NCI-H82 (cell line): Measurements from ENCODE around the gene GMIP.
A peak's percentile ranks its signal among the peaks of the same experiment; 100 is the strongest.

Source experiments
- DNase-seq: peaks from one replicate; lab custom pipeline; 2025; lab: John Stamatoyannopoulos, UW

GMIP gene

DNA sequence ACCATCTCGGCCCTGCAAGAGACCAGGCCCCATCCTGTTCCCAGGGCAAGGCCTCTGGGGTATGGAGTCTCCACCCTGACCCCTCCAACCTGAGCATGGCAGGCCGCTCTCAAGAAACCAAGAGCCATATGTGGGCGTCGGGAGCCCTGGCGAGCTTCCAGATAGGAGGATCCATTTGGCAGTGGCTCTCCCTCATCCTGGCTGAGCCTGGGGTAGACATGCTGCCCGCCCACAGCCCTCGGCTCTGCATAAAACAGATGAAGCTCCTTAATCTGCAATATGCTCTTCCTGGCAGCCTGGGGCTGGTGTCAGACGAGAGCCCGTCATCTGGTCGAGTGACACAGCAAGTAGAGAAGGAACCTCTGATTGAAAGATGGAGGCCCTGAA, 13.9 kb upstream of the GMIP start:
- peak; percentile 97 for DNase-seq

DNA sequence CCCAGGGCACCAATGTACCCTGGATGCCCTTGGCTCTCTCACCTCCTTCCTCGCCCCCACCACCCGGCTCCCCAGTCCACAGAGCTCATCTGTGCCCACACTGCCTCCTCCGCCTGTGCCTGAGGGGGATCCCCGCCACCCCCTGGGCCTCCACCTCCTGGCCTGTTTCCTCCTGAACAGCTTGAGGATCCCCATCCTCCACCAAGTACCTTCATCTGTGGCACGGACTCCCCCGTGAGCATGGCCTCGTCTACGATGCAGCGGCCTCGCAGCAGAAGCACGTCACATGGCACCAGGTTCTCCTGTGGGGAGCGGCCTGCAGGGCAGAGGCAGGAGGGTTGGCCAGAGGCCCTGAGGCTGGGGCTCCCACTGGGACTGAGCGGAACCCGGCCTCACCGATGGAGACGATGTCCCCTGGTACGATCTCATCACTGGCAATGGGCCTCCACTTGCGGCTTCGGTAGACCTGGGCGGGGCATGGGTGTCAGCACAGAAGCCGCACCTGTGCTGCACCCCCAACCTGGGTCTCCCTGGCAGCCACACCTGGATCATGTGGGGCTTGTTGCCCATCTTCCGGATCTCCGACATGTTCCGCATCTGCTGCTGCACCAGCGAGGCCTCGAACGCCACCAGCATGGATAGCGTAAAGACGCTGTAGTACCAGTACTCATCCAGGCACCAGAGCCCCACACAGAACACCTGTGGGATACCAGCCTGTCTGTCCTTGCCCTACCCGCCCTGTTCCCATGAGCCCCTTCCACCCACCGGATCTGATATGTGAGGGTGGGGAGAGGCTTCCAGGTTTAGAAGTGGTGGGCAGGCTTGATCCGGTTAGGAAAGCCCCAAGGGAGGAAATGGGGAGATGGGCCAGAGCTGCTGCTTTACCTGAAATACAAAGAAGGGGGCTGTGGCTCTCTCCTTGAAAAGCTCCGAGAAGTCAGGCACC, 13.3 kb upstream of the GMIP start:
- DNase-seq: peak; percentile 86

DNA sequence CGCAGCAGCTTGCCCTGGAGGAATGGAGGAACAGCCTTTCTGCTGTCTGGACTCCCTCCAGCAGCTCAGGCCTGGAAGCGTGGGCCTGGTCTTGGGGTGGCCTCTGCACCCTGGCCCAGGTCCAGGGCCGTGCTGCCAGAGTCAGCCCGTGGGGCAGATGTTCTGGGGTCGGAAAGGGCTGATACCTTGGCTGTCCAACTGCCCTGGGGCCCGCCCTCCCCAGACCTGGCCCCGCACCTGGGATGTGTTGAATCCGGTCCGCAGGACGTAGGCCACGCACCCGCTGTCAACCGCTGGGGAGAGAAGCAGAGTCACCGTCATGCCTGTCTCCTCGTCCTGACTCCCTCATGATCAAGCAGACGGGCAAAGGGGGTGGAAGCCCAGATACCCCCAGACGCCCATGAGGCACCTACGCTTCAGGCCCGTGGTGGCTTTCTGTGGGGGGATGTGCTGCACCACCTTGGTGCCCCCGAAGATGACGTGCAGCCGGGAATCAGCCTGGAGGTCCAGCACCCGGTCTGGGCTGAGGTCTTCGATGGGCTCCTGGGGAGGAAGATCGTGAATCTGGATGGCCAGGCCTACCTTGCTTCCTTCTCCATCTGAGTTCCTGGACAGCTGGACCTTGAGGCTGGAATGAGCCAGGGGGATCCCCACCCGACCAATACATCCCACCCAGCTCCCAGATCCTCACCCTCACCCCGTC, 12.3 kb upstream of the GMIP start:
- no peak for DNase-seq

DNA sequence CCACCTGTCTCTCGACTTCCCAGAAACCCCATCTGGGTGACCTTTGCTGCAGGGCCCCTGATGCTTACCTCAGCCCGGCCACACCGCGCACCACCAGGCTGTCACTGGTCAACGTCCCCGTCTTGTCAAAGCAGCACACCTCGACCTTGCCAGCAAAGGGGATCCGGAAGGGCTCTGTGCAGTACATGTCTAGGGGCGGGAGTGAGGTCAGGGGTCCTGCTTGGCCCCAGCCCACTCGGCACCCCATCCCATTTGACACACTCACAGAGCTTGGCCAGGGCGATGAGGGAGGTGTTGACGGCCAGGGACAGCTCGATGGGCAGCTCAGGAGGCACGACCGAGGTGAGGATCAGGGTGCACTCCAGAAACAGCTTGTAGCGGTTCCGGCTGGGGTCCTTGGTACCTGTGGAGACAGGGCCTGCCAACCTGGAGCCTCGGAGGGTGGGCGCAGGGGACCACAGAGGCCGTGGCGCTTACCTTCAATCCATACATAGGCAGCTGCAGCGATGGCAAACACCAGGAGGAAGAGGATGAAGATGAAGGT, 11.7 kb upstream of the GMIP start:
- no peak for DNase-seq

DNA sequence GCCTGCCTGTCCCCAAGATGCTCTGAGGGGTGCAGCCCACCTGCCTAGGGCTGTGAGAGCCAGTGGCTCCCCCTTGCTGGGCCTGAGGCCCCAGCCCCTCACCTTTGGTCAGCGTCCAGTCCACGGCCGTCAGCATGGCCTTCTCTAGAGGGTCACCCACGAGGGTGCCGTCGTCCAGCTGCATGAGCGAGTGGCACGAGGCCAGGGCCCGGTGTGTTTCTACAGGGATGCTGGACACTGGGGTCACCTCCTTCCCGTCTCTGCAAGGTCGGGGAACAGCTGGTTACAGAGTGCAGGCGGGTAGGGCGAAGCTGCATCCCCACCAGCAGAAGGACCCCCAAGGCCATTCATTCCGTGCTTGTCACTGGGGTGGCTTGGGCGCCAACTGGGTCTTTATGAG, 11.0 kb upstream of the GMIP start:
- no peak for DNase-seq

DNA sequence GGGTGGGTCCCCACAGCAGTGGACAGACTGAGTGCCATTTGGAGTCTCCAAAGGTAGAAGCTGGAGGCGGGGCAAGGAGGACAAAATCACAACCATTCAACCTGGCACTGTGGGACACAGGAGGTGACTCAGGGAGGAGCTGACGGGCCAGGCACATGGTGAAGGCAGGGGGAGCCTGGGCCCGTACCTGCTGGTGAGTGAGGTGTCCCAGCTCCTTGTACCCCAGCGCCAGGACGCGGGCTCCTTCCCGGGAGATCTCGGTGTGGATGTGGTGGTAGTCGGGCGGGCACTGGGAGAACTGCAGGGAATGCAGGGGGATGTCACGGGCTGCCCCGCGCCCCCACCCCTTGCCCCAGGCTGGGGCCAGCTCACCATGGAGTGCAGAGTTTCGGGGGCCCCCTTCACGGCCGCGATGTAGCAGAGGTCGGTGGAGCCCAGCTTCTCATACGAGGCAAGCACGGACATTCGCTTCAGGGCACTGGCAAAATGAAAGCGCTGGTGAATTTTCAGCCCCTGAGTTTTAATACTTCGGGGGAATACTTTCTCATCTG, 10.2 kb upstream of the GMIP start:
- no peak for DNase-seq

DNA sequence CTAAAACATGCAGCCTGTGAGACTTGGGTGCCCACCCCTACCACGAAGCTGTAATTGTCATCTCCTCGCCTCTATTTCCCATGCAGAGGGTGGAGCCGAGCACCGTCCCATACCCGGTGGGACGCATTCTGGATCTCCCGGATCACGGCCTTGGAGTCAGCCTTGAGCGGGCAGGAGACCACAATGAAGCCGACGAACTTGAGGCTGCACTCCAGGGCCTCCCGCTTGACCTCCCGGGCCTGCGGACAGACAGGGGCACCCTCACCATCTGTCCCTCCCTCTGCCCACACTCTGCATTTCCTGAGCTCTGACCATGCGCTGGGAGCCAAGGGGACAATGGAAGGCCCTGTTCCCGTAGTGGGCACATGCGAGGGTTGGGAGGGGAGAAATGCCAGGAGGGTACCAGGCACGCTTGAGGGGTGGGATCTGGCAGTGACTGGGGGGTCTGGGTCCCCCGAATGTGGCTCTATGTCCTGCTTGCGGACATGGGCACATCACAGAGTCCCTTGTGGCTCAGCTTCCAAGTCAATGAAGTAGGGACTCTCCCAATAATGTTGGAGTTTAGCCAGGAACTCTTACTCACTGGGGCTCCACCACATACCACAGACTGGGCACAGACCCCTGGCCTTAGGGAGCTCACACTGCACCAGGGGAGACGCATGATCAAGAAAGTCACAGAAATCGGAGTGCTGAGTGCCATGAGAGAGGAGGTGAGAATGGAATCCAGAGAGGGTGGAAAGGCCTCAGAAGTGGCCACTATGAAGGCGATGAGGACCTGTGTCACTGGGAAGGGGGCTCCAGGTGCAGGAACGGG, 9.2 kb upstream of the GMIP start:
- no peak for DNase-seq

DNA sequence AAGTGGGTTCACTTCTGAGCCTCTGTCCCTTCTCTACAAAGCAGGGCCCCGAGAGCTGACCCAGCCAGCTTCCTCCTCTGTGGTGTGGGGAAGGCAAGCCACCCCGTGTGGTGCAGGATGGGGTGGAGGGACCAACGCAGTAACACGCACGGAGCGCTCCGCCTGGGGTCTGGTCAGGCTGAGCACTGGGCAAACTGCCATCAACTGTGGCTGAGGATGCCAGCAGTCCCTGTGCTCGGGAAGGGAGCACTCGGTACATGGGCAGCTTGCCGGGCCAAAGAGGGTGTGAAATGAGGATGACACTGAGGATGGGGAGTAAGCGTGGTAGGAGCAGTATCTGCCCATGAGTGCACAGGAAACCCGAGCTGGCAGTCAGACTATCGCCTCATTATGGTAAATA, 7.6 kb upstream of the GMIP start:
- DNase-seq: no peak

DNA sequence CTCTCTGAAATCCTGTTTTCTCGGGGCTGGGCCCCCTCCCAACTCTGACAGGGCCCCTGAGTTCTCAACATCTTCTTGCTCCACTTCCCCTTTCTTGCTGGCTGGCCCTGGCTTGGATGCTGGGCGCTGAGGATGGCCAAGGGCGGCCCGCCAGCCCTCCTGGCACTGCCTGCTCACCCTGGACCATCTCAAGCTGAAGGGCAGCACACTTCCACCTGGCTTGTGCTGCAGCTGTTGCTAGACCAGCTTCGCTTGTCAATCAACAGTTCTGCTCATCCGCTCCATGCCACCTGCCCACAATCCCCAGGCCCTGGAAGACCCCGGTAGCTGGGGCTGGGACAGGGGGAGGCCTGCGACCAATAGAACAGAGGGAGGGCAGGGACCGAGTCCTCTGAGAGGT, 6.9 kb upstream of the GMIP start:
- no peak for DNase-seq

DNA sequence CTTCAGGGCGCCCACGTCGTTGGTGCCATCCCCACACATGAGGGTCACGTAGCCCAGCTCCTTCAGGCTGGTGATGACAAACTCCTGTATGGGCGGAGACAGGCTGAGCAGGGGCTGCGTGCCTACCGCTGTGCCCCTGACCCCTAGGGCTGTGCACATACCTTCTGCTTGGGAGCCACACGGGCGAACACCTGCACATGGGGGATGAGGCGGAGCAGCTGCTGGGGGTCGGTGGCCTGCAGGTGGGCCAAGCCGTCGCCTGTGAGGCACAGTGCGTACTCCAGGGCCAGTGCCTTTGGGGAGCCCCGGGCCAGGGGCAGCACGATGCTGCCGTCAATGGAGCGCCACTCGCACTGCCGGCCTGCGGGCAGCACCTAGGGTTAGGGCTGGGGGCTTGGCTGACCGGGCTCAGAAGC, 6.1 kb upstream of the GMIP start:
- DNase-seq: no peak

DNA sequence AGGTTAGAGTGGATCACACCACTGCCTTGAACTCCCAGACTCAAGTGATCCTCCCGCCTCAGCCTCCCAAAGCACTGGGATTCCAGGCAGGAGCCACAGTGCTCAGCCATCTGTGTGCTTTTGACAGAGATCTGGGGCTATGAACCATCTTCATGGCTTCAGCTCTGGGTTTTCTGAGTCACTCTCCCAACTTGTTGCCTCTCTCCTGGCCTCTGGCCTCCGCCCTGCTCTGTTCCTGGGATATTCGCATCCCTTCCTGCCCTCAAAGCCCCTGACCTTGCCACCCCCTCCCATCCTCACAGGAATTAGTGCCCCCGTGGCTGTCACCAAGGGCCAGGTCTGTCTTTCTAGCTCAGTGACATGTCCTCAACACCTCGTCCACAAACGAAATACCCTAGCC, 5.7 kb upstream of the GMIP start:
- no peak for DNase-seq

DNA sequence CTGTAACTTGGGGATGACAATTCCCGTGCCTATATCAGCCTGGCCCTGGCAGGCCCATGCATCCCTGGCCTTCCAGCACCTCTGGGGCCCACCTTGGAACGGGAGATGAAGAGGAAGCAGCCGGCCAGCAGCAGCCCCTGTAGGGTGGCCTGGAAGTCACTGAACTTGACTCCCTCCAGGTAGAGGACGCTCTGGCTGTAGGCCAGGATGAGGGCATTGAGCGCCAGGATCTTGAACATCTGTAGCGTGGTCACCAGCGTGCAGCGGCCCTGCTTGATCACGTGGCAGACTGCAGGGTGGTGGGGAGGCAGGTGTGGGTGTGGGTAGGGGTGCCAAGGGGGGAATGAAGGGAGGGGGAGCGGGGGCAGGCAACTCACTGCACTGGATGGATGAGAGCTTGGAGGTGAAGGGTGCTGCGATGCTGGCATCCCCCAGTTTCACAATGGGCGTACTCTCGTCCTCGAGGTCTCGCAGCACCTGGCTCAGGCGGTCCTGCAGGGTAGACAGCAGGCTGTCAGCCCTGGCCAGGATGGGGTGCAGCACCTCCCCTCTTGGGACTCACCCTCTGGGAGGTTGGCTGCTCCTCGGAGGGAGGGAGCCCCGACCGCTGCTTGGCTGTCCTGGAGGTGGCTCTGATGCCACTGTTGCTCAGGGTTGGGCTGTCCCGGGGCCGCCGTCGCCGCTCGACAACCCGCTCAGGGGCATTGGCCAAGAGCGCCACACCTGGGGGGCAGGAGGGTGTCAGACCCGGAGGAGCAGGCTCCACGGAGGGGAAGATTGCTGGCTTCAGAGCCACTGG, 3.8 kb upstream of the GMIP start:
- DNase-seq: no peak

DNA sequence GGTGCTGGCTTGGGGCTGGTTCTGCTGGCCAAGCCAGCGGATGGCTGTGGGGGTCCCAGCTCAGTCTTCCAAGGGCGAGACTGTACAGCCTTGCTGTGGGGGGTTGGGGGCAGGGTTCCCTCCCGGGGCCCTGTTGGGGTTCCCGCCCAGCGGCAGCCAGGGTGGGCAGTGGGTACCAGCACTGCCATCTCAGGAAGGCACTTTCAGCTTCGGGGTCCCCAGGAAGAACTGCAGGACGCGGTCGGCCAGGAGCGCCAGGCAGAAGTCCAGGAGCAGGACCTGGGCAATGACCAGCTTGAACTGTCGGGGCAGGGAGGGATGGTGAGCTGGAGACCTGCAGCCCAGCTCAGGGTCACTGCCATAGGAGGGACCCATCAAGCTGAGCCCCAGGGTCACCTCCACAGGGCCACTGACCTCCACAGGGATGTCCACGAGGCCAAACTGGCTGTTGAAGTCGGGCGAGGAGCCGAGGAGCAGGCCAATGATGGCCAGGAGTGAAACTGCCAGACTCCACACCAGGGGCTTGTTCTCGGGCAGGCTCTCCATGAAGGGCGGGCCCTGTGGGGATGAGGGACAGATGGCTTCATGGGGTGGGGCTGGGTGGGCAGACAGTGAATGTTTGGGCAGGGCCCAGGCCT, 1.9 kb upstream of the GMIP start:
- no peak for DNase-seq

DNA sequence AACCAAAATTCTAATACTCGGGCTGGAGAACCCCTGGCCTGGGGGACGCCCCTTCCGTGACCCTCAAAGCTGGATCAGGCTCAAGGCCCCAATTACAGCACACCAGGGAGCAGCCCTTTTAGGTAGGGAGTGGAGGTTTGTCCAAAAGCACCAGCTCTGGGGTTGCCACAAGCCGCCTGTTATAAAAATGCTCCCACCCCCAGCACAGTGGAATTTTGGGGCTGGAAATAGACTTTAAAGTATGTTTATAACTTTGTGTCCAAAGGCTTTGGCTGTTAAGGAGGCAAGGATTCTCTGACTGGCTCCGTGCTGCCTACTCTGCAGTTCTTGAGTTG, 564 bp upstream of the GMIP start:
- no peak for DNase-seq

DNA sequence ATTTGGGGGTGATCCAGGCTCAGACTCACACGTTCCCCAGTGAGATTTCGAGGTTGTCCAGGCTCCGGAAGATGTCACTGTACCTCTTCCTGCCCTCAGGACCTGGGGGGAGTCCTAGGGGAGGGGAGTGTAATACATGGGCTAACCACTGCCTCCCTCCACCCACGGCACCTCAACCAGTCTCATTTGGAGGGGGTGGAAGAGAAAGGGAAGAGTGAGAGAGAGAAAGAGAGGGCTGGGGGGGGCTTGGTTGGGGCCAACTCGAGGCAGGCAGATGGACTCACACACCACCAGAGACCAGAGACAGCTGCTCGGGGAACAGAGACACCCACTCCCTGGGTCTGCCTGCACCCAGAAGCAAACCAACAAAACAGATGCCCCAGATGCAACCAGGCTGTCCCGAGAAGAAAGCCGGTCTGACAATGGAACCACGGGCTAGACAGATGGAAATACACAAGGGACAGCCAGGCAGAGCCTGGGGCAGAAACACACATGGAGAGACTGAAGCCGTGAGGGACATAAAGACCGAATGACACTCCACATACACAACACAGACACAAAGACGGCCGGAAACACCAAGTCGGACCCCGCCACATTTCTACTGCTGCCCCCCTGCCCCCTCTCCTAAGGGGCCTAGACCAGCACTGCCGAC, 825 bp downstream of the GMIP start:
- DNase-seq: peak; percentile 65

DNA sequence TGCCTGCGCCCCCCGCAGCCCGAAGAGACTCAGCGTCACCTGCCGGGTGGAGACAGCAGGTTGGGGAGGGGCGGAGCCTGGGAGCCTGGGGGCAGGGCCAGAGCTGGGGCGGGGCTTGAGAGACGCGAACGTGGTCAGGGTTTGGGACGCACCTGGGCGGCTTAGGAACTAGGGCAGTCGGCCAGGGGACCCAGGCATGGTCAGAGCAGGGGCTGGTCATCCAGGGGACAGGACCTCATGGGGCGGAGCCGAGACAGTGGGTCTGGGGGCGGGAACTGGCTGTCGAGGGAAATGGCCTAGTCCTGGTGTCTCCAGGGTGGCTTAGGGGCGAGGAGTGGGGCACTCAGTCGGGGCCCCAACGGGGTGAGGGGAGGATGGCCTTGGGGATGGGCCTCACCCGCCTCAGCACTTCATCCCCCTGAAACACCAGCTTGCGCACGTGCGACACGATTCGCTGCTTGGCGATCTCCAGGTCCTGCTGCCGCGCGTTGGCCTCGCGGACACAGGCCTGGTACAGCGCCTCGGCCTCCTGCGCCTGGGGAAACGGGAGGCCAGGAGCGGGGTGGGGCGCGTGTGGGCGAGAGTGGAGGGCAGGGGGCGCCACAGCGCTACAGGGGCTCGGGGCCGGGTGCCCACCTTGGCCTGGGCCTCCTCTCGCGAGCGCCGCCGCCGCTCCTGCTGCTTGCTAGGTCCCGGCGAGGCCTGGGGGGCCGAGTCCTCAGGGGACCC, 5.8 kb downstream of the GMIP start:
- no peak for DNase-seq

DNA sequence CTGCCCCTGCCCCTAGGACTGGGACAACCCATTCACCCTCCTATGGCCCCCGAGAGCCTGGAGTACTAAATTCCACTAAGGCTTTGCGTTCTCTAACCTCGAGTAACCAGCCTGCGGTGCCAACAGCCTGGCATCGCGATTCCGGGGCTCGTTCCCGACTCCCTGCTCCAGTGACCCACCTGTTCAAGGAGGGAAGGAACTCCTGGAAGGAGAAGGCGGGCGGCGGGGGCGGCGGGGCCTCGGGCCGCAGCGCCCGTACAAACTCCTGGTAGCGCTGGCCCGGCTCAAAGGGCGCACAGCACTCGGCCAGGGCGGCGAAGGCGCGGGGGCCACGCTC, 6.3 kb downstream of the GMIP start:
- no peak for DNase-seq

DNA sequence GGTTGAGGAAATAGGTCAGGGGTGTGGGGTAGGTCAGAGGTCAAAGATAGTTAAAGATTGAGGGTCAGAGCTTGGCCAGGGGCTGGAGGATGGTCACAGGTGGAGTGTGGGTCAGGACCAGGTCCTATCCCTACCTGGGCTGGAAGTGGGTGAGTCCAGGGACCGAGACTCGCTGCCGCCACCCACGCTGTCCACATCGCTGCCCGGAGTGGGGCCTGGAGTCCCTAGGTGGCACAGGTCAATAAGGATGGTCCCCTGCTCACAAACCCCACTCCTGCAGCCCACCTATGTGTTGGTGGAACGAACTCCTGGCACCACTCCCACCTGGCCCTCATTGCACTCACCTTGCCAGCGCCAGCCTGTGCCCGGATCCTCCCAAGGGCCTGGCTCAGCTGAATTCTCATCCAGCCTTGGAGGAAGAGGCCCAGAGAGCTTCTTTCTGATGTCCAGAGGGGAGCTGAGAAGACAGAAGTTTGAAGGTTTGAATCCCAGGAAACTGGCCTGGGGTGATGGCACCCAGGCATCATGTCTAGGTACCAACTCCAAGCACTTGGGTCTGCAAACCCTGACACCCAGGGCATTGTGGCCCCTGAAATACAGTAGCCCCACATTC, 6.8 kb downstream of the GMIP start:
- no peak for DNase-seq

DNA sequence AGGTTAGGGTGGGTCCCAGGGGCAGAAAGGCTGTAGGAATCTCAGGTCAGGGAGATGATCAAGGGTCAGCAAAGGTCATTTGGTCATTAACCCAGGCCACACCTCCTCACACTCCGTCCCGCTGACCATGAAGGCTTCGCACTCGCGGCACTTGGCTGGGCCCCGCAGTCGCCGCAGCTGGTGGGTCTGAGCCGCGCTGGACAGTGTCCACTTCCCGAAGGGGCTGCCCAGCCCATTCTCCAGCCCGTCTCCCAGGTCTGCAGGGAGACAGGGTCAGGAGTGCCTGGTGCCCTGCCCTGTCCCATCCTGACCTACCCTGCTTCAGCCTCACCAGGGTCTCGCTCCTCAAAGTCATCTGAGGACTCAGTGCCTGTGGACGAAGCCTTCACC, 8.1 kb downstream of the GMIP start:
- no peak for DNase-seq
